Sigmoid colon (tissue), 4 donors: Measurements from ENCODE around the gene ZNF778.

ENCODE experiments used
- CTCF ChIP-seq, 4 experiments: fragments of 450-650 bp in 3 of 4; fragments of 200-600 bp in 1 of 4; IDR thresholded peaks; one replicate each; pipeline ENCODE4 v1.5.1; 2016 to 2019; ENCODE audit warnings: antibody characterized with exemption in 4 of 4, mild to moderate bottlenecking in 3 of 4, moderate library complexity in 2 of 4
- EP300 ChIP-seq, 4 donors: sonication (generic); formaldehyde crosslinking; IDR thresholded peaks; one replicate each; pipeline ENCODE4 v1.6.1; 2017; ENCODE audit warnings: antibody characterized with exemption in 4 of 4

DNA sequence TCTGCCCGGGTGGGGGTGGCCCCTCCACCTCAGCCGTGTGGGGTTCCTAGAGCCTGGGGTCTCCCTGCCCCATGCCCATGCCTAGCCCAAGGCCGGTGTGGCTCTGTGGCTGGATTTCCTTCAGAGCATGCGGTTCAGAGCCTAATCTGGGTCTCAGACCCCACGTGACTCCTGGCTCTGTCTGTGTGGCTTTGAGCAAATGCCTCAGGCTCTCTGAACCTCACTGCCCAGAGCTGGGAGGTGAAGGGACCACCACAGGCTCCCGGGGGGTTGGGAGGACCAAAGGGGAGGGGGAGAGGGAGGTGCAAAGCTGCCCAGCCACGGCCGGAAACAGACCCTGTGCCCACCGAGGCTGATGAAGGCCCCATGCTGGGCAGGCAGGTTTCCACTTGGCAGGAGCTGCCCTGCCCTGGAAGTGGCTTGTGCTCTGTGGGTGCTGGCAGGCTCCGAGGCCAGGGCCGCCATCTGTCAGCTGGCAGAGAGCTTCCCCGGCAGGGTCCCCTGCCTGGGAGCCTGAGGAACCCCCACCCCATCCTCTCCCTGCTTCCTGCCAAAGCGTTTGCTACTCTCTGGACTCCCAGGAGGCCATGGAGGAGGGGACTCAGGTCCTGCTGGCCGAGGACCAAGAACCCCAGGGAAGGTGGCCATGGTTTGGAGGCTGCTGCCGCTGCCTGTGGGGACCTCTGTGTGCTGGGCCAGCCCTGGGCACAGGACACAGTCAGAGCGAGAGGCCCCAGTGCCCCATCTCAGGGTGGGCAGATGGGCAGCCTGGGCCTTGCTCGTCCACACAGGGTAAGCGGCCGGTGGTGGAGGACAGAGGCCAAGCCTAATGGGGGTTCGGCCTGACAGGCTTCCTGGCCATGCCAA lies 42.0 kb upstream of the ZNF778 start:
- no peak for TF ChIP-seq CTCF (IDR thresholded peaks at IDR 0.05)
- TF ChIP-seq EP300 (IDR thresholded peaks at IDR 0.05) = no peak
